ENCODE results near the gene CREB3. TPM values are rescaled to one million over a fixed set of nuclear protein-coding genes. Genes with fewer than 3 reads are reported as not detected.

The CREB3 gene
- total and polyA plus RNA-seq, 9 of the 15 experiments (the other 6 are each of a cell fraction or from before 2014, with no cell fraction given), result 5.7 to 18.3 (median 14.9) TPM

- TF ChIP-seq, protein P1, sequence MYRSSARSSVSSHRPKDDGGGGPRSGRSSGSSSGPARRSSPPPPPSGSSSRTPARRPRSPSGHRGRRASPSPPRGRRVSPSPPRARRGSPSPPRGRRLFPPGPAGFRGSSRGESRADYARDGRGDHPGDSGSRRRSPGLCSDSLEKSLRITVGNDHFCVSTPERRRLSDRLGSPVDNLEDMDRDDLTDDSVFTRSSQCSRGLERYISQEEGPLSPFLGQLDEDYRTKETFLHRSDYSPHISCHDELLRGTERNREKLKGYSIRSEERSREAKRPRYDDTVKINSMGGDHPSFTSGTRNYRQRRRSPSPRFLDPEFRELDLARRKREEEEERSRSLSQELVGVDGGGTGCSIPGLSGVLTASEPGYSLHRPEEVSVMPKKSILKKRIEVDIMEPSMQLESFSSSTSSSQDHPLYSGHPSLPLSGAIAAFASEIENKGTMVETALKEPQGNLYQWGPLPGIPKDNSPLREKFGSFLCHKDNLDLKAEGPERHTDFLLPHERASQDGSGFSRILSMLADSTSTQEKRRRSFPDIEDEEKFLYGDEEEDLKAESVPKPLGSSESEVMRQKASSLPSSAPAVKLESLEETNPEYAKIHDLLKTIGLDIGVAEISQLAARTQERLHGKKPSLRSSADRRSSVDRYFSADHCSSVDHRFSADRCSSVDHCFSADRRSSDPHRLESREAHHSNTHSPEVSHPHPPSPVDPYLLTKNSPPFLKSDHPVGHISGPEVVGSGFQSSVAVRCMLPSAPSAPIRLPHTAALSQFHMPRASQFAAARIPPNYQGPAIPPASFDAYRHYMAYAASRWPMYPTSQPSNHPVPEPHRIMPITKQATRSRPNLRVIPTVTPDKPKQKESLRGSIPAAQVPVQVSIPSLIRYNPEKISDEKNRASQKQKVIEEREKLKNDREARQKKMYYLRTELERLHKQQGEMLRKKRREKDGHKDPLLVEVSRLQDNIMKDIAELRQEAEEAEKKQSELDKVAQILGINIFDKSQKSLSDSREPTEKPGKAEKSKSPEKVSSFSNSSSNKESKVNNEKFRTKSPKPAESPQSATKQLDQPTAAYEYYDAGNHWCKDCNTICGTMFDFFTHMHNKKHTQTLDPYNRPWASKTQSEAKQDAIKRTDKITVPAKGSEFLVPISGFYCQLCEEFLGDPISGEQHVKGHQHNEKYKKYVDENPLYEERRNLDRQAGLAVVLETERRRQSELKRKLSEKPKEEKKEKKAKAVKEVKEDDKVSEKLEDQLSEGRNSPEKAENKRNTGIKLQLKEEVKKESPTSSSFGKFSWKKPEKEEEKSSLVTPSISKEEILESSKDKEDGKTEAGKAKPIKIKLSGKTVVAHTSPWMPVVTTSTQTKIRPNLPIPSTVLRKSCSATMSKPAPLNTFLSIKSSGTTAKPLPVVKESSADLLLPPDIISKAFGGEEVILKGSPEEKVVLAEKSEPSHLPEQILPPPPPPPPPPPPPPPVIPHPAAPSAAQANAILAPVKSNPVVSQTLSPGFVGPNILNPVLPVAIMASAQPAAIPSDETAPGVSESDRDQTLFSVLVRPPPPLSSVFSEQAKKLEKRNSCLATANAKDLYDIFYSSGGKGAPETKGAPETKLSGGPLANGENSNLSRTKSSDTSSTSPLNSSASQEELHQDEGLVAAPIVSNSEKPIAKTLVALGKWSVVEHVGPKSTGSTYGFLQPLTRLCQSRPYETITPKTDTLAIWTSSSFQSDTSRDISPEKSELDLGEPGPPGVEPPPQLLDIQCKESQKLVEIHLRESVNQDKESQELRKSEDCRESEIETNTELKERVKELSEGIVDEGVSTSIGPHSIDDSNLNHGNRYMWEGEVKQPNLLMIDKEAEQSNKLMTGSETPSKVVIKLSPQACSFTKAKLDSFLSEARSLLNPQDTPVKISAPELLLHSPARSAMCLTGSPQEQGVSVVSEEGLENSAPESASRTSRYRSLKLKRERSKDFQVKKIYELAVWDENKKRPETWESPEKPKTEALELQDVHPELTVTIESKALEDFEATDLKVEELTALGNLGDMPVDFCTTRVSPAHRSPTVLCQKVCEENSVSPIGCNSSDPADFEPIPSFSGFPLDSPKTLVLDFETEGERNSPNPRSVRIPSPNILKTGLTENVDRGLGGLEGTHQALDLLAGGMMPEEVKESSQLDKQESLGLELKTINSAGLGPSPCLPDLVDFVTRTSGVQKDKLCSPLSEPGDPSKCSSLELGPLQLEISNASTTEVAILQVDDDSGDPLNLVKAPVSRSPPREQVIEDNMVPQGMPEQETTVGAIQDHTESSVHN (IDR thresholded peaks at IDR 0.05; ENCODE audit: borderline replicate concordance in 1 of 2, low read depth in 1 of 2), result peak in 1 of 2 experiments; percentile 38; a peak in 1 of 4 replicates
- TF ChIP-seq TEAD4 (IDR thresholded peaks at IDR 0.05; ENCODE audit: low read length) (peak; percentile 37; the same call in 1 of the 2 replicates), TEAD4 (CRISPR knock-in tag; IDR thresholded peaks at IDR 0.05; ENCODE audit: borderline replicate concordance) (no peak), SAP30 (IDR thresholded peaks at IDR 0.05; ENCODE audit: borderline replicate concordance, insufficient read depth, low read depth, low read length, poor library complexity, severe bottlenecking) (no peak), ZFPM2 (CRISPR knock-in tag; IDR thresholded peaks at IDR 0.05) (0 out of 2 replicates have a peak, but pooled peaks have one; percentile 51), NONO (IDR thresholded peaks at IDR 0.05; ENCODE audit: low read depth in 2 of 2, low read length in 1 of 2) (no peak), REST (IDR thresholded peaks at IDR 0.05; ENCODE audit: borderline replicate concordance) (peak; percentile 57), REST (CRISPR knock-in tag; IDR thresholded peaks at IDR 0.05; ENCODE audit: low read depth) (no peak), SMARCA5 (IDR thresholded peaks at IDR 0.05) (peak; percentile 38; the same call in 1 of the 2 replicates), TBL1XR1 (IDR thresholded peaks at IDR 0.05; ENCODE audit: low read length in 2 of 2) (peak in 1 of 2 experiments; percentile 43; a peak in 1 of 4 replicates)
These were observed 866 bp upstream of the CREB3 start (continued) for GRCh38 chr9:35731415-35732184.
